A673 (cell line): ENCODE measurements around the gene MITF. TPM values are rescaled to one million over a fixed set of nuclear protein-coding genes. Genes with fewer than 3 reads are reported as not detected.

Experiments
- BruUV-seq: library from RNA; stranded (reverse); fragments of 400-500 nt; replicated peaks from 2 replicates; lab custom pipeline; 2021; lab: Mats Ljungman, UMichigan
- CTCF ChIA-PET: fragments of 300-600 bp; sonication (Branson Sonifier 250); formaldehyde crosslinking; loops from one replicate; lab custom pipeline; 2022; ENCODE audit warnings: antibody characterized with exemption; lab: Charles Lee
- POLR2A ChIA-PET: fragments of 300-600 bp; sonication (Branson Sonifier 250); formaldehyde crosslinking; loops from one replicate; lab custom pipeline; 2022; ENCODE audit warnings: antibody characterized with exemption; ENCODE audit not compliant: low non-redundant PET; lab: Charles Lee
- DNase-seq: peaks from one replicate; pipeline ENCODE4 v3.0.0-alpha.2; 2015; ENCODE audit warnings: low spot score
- H3K27ac ChIP-seq: fragments of 200-600 bp; sonication (generic); 2 replicates; pipeline ENCODE4 v1.5.1; 2016; ENCODE audit warnings: mixed run types, low read depth, mild to moderate bottlenecking, mixed read lengths, antibody characterized with exemption, low read length; ENCODE audit not compliant: poor library complexity, severe bottlenecking
- H3K27me3 ChIP-seq: fragments of 200-600 bp; sonication (generic); replicated peaks from 2 replicates; pipeline ENCODE4 v1.6.1; 2017; ENCODE audit warnings: mixed run types, low read depth, mild to moderate bottlenecking, mixed read lengths, antibody characterized with exemption, low read length; ENCODE audit not compliant: insufficient read depth, poor library complexity
- H3K36me3 ChIP-seq: fragments of 200-600 bp; sonication (generic); 2 replicates; pipeline ENCODE4 v1.6.1; 2016; ENCODE audit warnings: mixed run types, mild to moderate bottlenecking, mixed read lengths, antibody characterized with exemption, low read length; ENCODE audit not compliant: insufficient read depth, poor library complexity, severe bottlenecking
- H3K4me1 ChIP-seq: fragments of 200-600 bp; sonication (generic); 2 replicates; pipeline ENCODE4 v1.6.1; 2017; ENCODE audit warnings: mixed run types, mild to moderate bottlenecking, mixed read lengths, antibody characterized with exemption, low read length; ENCODE audit not compliant: insufficient read depth, poor library complexity, severe bottlenecking
- H3K4me3 ChIP-seq: fragments of 200-600 bp; sonication (generic); 2 replicates; pipeline ENCODE4 v1.5.1; 2016; ENCODE audit warnings: low read depth, mixed run types, mild to moderate bottlenecking, mixed read lengths, low read length; ENCODE audit not compliant: poor library complexity, severe bottlenecking
- H3K9me3 ChIP-seq: fragments of 200-600 bp; sonication (generic); 2 replicates; pipeline ENCODE4 v1.6.1; 2016; ENCODE audit warnings: mixed run types, low read depth, mild to moderate bottlenecking, mixed read lengths, antibody characterized with exemption, low read length; ENCODE audit not compliant: poor library complexity, severe bottlenecking
- EZH2 ChIP-seq: fragments of 200-600 bp; sonication (generic); IDR thresholded peaks from 2 replicates; pipeline ENCODE4 v1.6.1; 2017; ENCODE audit warnings: borderline replicate concordance, low read depth, mild to moderate bottlenecking, mixed read lengths, antibody characterized with exemption, low read length; ENCODE audit not compliant: poor library complexity, severe bottlenecking
- intact Hi-C: fragments of 100-400 bp; cut with micrococcal nuclease; formaldehyde crosslinking; loops from one replicate; pipeline ENCODE4 v1.10.0; 2022; ENCODE audit not compliant: unreplicated experiment
- total RNA-seq: library from RNA; stranded (reverse); gene quantifications from 2 replicates; pipeline ENCODE4 v1.2.3, GENCODE V29; 2021
- TF ChIP-seq, protein P1 (sequence below): fragments of 300-800, 200-600 bp; sonication (generic); conservative IDR thresholded peaks from 2 replicates; pipeline ENCODE4 v1.5.1; 2017; ENCODE audit warnings: low read depth, mild to moderate bottlenecking, antibody characterized with exemption, low read length, moderate library complexity, mixed read lengths

The MITF gene
- total RNA-seq, 1 experiment from 2014 or later = 0.52 TPM

DNA sequence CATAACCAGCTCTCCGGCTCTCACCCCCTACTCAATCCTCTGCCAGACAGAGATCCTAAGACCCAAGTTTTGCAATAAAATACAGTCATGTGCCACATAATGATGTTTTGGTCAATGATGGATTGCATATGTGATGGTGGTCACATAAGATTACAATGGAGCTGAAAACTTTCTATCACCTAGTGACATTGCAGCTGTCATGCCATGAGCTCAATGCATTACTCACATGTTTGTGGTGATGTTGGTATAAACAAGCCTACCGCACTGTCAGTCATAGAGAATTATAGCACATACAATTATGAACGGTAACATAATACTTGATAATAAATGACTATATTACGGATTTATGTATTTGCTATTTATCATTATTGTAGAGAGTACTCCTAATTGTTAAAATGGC, 233.4 kb downstream of the MITF start:
- POLR2A ChIA-PET = no interaction called here
- intact Hi-C loops = no loop called here
- TF ChIP-seq EZH2 = no peak
- TF ChIP-seq, protein P1, sequence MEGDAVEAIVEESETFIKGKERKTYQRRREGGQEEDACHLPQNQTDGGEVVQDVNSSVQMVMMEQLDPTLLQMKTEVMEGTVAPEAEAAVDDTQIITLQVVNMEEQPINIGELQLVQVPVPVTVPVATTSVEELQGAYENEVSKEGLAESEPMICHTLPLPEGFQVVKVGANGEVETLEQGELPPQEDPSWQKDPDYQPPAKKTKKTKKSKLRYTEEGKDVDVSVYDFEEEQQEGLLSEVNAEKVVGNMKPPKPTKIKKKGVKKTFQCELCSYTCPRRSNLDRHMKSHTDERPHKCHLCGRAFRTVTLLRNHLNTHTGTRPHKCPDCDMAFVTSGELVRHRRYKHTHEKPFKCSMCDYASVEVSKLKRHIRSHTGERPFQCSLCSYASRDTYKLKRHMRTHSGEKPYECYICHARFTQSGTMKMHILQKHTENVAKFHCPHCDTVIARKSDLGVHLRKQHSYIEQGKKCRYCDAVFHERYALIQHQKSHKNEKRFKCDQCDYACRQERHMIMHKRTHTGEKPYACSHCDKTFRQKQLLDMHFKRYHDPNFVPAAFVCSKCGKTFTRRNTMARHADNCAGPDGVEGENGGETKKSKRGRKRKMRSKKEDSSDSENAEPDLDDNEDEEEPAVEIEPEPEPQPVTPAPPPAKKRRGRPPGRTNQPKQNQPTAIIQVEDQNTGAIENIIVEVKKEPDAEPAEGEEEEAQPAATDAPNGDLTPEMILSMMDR = no peak

GRCh38 chr3:69976021-69976420, 236.8 kb downstream of the MITF start:
- Histone ChIP-seq H3K4me1 (no peaks in the 10 kb centered on the region), H3K36me3 (no peaks in the 10 kb centered on the region), H3K9me3 (no peaks in the 10 kb centered on the region), H3K27me3 (no peaks in the 10 kb centered on the region), H3K4me3 (no peak overlapping the region), H3K27ac (no peak overlapping the region)
- intact Hi-C loops = no loop called here
- ChIA-PET CTCF (no interaction called here), POLR2A (no interaction called here)
- TF ChIP-seq, protein P1 = no peak
- no peak for TF ChIP-seq EZH2
- DNase-seq = no peak
- BruUV-seq = no TSS peak

More for the DNA sequence above, 233.4 kb downstream of the MITF start:
- Histone ChIP-seq H3K27ac (no peak overlapping the region), H3K4me1 (no peaks in the 10 kb centered on the region), H3K27me3 (no peaks in the 10 kb centered on the region), H3K9me3 (no peaks in the 10 kb centered on the region), H3K4me3 (no peak overlapping the region), H3K36me3 (no peaks in the 10 kb centered on the region)
- no TSS peak for BruUV-seq
- no peak for DNase-seq
- CTCF ChIA-PET = no interaction called here

- TF ChIP-seq, protein P1 = no peak
- TF ChIP-seq EZH2 = no peak
- POLR2A ChIA-PET = no interaction called here
- no TSS peak for BruUV-seq
Measured at GRCh38 chr3:69983546-69984265, 244.4 kb downstream of the MITF start.

More at GRCh38 chr3:69983546-69984265, 244.4 kb downstream of the MITF start:
- H3K27me3 ChIP-seq = no peaks in the 10 kb centered on the region
- intact Hi-C loops = no loop called here
- no peak overlapping the region for H3K4me3 ChIP-seq
- no peaks in the 10 kb centered on the region for H3K9me3 ChIP-seq
- H3K27ac ChIP-seq = no peak overlapping the region
- H3K36me3 ChIP-seq = no peaks in the 10 kb centered on the region
- CTCF ChIA-PET = no interaction called here
- no peaks in the 10 kb centered on the region for H3K4me1 ChIP-seq
- DNase-seq = no peak
